Peyer's patch (tissue), 4 donors: ENCODE measurements around the gene KCNS1.

Experiments
- CTCF ChIP-seq, 6 experiments: fragments of 450-650 bp in 4 of 6; fragments of 200-600 bp in 2 of 6; sonication (generic) in 1 of 6; IDR thresholded peaks; one replicate each; pipeline ENCODE4 v1.5.1; 2017 to 2019; ENCODE audit warnings: antibody characterized with exemption in 6 of 6, mild to moderate bottlenecking in 3 of 6, moderate library complexity in 1 of 6
- POLR2A ChIP-seq, 2 donors: fragments of 450-650 bp; IDR thresholded peaks; one replicate each; pipeline ENCODE4 v1.5.1; 2017; ENCODE audit warnings: antibody characterized with exemption in 2 of 2, mild to moderate bottlenecking in 2 of 2, moderate library complexity in 2 of 2

GRCh38 chr20:45049904-45050471, 50.9 kb downstream of the KCNS1 start:
- TF ChIP-seq CTCF (IDR thresholded peaks at IDR 0.05) (no peak), POLR2A (IDR thresholded peaks at IDR 0.05) (no peak)
